ENCODE results near the gene SLCO3A1. TPM values are rescaled to one million over a fixed set of nuclear protein-coding genes. Genes with fewer than 3 reads are reported as not detected.

SLCO3A1 gene
- total and polyA plus RNA-seq, 9 donors: 1.7 to 8.6 (median 4.5) TPM

- Histone ChIP-seq H3K27me3 (ENCODE audit: control insufficient read depth, insufficient read depth, low read length) (peaks cover 4% of the 10 kb centered on the region), H3K27ac (ENCODE audit: low read length) (no peak overlapping the region), H3K9me3 (replicated peaks; ENCODE audit: control insufficient read depth, low read depth, low read length) (no peaks in the 10 kb centered on the region), H3K4me1 (ENCODE audit: control insufficient read depth, insufficient read depth, low read length) (no peaks in the 10 kb centered on the region), H3K36me3 (ENCODE audit: control insufficient read depth, insufficient read depth, low read length) (no peaks in the 10 kb centered on the region), H3K4me3 (ENCODE audit: low read length) (no peak overlapping the region)
- no peak for DNase-seq
- WGBS (ENCODE audit: insufficient coverage): 29% methylated on average over 1 of the region's 3 CpGs
Observed at GRCh38 chr15:91988655-91989054, 135.1 kb downstream of the SLCO3A1 start.

- H3K36me3 ChIP-seq (ENCODE audit: control insufficient read depth, insufficient read depth, low read length): no peaks in the 10 kb centered on the region
Observed at GRCh38 chr15:91989821-91990220, 136.3 kb downstream of the SLCO3A1 start.

GRCh38 chr15:91992945-91993344, 139.4 kb downstream of the SLCO3A1 start:
- Histone ChIP-seq H3K4me3 (ENCODE audit: low read length) (no peak overlapping the region), H3K36me3 (ENCODE audit: control insufficient read depth, insufficient read depth, low read length) (no peaks in the 10 kb centered on the region), H3K27ac (ENCODE audit: low read length) (no peak overlapping the region), H3K27me3 (ENCODE audit: control insufficient read depth, insufficient read depth, low read length) (no peaks in the 10 kb centered on the region), H3K4me1 (ENCODE audit: control insufficient read depth, insufficient read depth, low read length) (no peaks in the 10 kb centered on the region), H3K9me3 (replicated peaks; ENCODE audit: control insufficient read depth, low read depth, low read length) (no peaks in the 10 kb centered on the region)
- DNase-seq: no peak
- WGBS (ENCODE audit: insufficient coverage): no CpG with 5 or more reads among the region's 3 CpGs

More at GRCh38 chr15:91989821-91990220, 136.3 kb downstream of the SLCO3A1 start:
- H3K27ac ChIP-seq (ENCODE audit: low read length): no peak overlapping the region
- no peaks in the 10 kb centered on the region for H3K27me3 ChIP-seq (ENCODE audit: control insufficient read depth, insufficient read depth, low read length)
- H3K4me3 ChIP-seq (ENCODE audit: low read length): no peak overlapping the region
- H3K4me1 ChIP-seq (ENCODE audit: control insufficient read depth, insufficient read depth, low read length): no peaks in the 10 kb centered on the region
- H3K9me3 ChIP-seq (replicated peaks; ENCODE audit: control insufficient read depth, low read depth, low read length): no peaks in the 10 kb centered on the region
- DNase-seq: no peak
- 100% methylated on average over 2 of the region's 4 CpGs for WGBS (ENCODE audit: insufficient coverage)

- WGBS (ENCODE audit: insufficient coverage): 95% methylated on average over 3 of the region's 3 CpGs
- Histone ChIP-seq H3K36me3 (ENCODE audit: control insufficient read depth, insufficient read depth, low read length) (no peaks in the 10 kb centered on the region), H3K27me3 (ENCODE audit: control insufficient read depth, insufficient read depth, low read length) (no peaks in the 10 kb centered on the region), H3K4me3 (ENCODE audit: low read length) (no peak overlapping the region), H3K9me3 (replicated peaks; ENCODE audit: control insufficient read depth, low read depth, low read length) (no peaks in the 10 kb centered on the region), H3K27ac (ENCODE audit: low read length) (no peak overlapping the region), H3K4me1 (ENCODE audit: control insufficient read depth, insufficient read depth, low read length) (no peaks in the 10 kb centered on the region)
- DNase-seq: no peak
Observed at GRCh38 chr15:91995146-91995545, 141.6 kb downstream of the SLCO3A1 start.

GRCh38 chr15:91997163-91997562, 143.7 kb downstream of the SLCO3A1 start:
- no peaks in the 10 kb centered on the region for H3K27me3 ChIP-seq (ENCODE audit: control insufficient read depth, insufficient read depth, low read length)
- no CpG with 5 or more reads among the region's 2 CpGs for WGBS (ENCODE audit: insufficient coverage)
- H3K9me3 ChIP-seq (replicated peaks; ENCODE audit: control insufficient read depth, low read depth, low read length): no peaks in the 10 kb centered on the region
- DNase-seq: no peak
- no peaks in the 10 kb centered on the region for H3K4me1 ChIP-seq (ENCODE audit: control insufficient read depth, insufficient read depth, low read length)
- no peak overlapping the region for H3K27ac ChIP-seq (ENCODE audit: low read length)
- H3K4me3 ChIP-seq (ENCODE audit: low read length): no peak overlapping the region
- no peaks in the 10 kb centered on the region for H3K36me3 ChIP-seq (ENCODE audit: control insufficient read depth, insufficient read depth, low read length)

GRCh38 chr15:92000709-92001108, 147.2 kb downstream of the SLCO3A1 start:
- Histone ChIP-seq H3K9me3 (replicated peaks; ENCODE audit: control insufficient read depth, low read depth, low read length) (no peaks in the 10 kb centered on the region), H3K4me1 (ENCODE audit: control insufficient read depth, insufficient read depth, low read length) (no peaks in the 10 kb centered on the region)
- 47% methylated on average over 4 of the region's 6 CpGs for WGBS (ENCODE audit: insufficient coverage)

GRCh38 chr15:92001307-92001706, 147.8 kb downstream of the SLCO3A1 start:
- H3K9me3 ChIP-seq (replicated peaks; ENCODE audit: control insufficient read depth, low read depth, low read length): no peaks in the 10 kb centered on the region
- no peak for DNase-seq
- no CpG with 5 or more reads among the region's 1 CpG for WGBS (ENCODE audit: insufficient coverage)
- no peaks in the 10 kb centered on the region for H3K4me1 ChIP-seq (ENCODE audit: control insufficient read depth, insufficient read depth, low read length)
- peaks cover 4% of the 10 kb centered on the region for H3K27me3 ChIP-seq (ENCODE audit: control insufficient read depth, insufficient read depth, low read length)
- H3K4me3 ChIP-seq (ENCODE audit: low read length): no peak overlapping the region
- H3K27ac ChIP-seq (ENCODE audit: low read length): no peak overlapping the region
- no peaks in the 10 kb centered on the region for H3K36me3 ChIP-seq (ENCODE audit: control insufficient read depth, insufficient read depth, low read length)

More at GRCh38 chr15:92000709-92001108, 147.2 kb downstream of the SLCO3A1 start:
- Histone ChIP-seq H3K4me3 (ENCODE audit: low read length) (no peak overlapping the region), H3K27ac (ENCODE audit: low read length) (no peak overlapping the region), H3K27me3 (ENCODE audit: control insufficient read depth, insufficient read depth, low read length) (peaks cover 4% of the 10 kb centered on the region), H3K36me3 (ENCODE audit: control insufficient read depth, insufficient read depth, low read length) (no peaks in the 10 kb centered on the region)
- DNase-seq: no peak

- no CpG with 5 or more reads among the region's 4 CpGs for WGBS (ENCODE audit: insufficient coverage)
Observed at GRCh38 chr15:92002666-92003065, 149.2 kb downstream of the SLCO3A1 start.

GRCh38 chr15:92003515-92004067, 150.1 kb downstream of the SLCO3A1 start:
- WGBS (ENCODE audit: insufficient coverage): 85% methylated on average over 4 of the region's 9 CpGs
- no peaks in the 10 kb centered on the region for H3K4me1 ChIP-seq (ENCODE audit: control insufficient read depth, insufficient read depth, low read length)
- no peak for DNase-seq
- H3K9me3 ChIP-seq (replicated peaks; ENCODE audit: control insufficient read depth, low read depth, low read length): no peaks in the 10 kb centered on the region
- no peak overlapping the region for H3K4me3 ChIP-seq (ENCODE audit: low read length)
- no peaks in the 10 kb centered on the region for H3K36me3 ChIP-seq (ENCODE audit: control insufficient read depth, insufficient read depth, low read length)
- peaks cover 4% of the 10 kb centered on the region for H3K27me3 ChIP-seq (ENCODE audit: control insufficient read depth, insufficient read depth, low read length)
- no peak overlapping the region for H3K27ac ChIP-seq (ENCODE audit: low read length)

More at GRCh38 chr15:92002666-92003065, 149.2 kb downstream of the SLCO3A1 start:
- Histone ChIP-seq H3K9me3 (replicated peaks; ENCODE audit: control insufficient read depth, low read depth, low read length) (no peaks in the 10 kb centered on the region), H3K4me1 (ENCODE audit: control insufficient read depth, insufficient read depth, low read length) (no peaks in the 10 kb centered on the region), H3K27me3 (ENCODE audit: control insufficient read depth, insufficient read depth, low read length) (peaks cover 4% of the 10 kb centered on the region), H3K36me3 (ENCODE audit: control insufficient read depth, insufficient read depth, low read length) (no peaks in the 10 kb centered on the region), H3K27ac (ENCODE audit: low read length) (no peak overlapping the region), H3K4me3 (ENCODE audit: low read length) (no peak overlapping the region)
- no peak for DNase-seq

GRCh38 chr15:92005154-92005553, 151.6 kb downstream of the SLCO3A1 start:
- no peaks in the 10 kb centered on the region for H3K4me1 ChIP-seq (ENCODE audit: control insufficient read depth, insufficient read depth, low read length)
- no peak overlapping the region for H3K4me3 ChIP-seq (ENCODE audit: low read length)
- no peaks in the 10 kb centered on the region for H3K36me3 ChIP-seq (ENCODE audit: control insufficient read depth, insufficient read depth, low read length)
- no peaks in the 10 kb centered on the region for H3K9me3 ChIP-seq (replicated peaks; ENCODE audit: control insufficient read depth, low read depth, low read length)
- no peak overlapping the region for H3K27ac ChIP-seq (ENCODE audit: low read length)
- no peak for DNase-seq
- 58% methylated on average over 5 of the region's 6 CpGs for WGBS (ENCODE audit: insufficient coverage)
- H3K27me3 ChIP-seq (ENCODE audit: control insufficient read depth, insufficient read depth, low read length): peaks cover 4% of the 10 kb centered on the region
